ENCODE measurements around the gene FBXW4. TPM values are rescaled to one million over a fixed set of nuclear protein-coding genes. Genes with fewer than 3 reads are reported as not detected.
A peak's percentile ranks its signal among the peaks of the same experiment; 100 is the strongest.

Gene FBXW4
- total RNA-seq, 4 donors from 2014 or later = 28.0 to 106 (median 58.1) TPM

GRCh38 chr10:101569622-101570427, 125.1 kb downstream of the FBXW4 start:
- H3K4me1 ChIP-seq = peaks cover 0 to 12% (median 6%) of the 10 kb centered on the region in 4 donors
- no peak for TF ChIP-seq POLR2A (IDR thresholded peaks at IDR 0.05)
- TF ChIP-seq CTCF (IDR thresholded peaks at IDR 0.05) = peak; percentile 32 to 98 (median 70)
- DNase-seq = peak; percentile 88 to 91 (median 89)
- no peaks in the 10 kb centered on the region for H3K27me3 ChIP-seq
- no peak overlapping the region for H3K27ac ChIP-seq
- H3K4me3 ChIP-seq = peak overlapping the region; percentile 36 to 62 (median 55)
- no peaks in the 10 kb centered on the region for H3K36me3 ChIP-seq
- H3K9me3 ChIP-seq = peaks cover 0 to 7% (median 0%) of the 10 kb centered on the region in 4 donors

GRCh38 chr10:101569323-101569621, 125.7 kb downstream of the FBXW4 start:
- Histone ChIP-seq H3K4me3 (peak overlapping the region in 1 of 4 donors; percentile 62), H3K27ac (no peak overlapping the region), H3K4me1 (peaks cover 0 to 12% (median 6%) of the 10 kb centered on the region in 4 donors), H3K36me3 (no peaks in the 10 kb centered on the region), H3K27me3 (no peaks in the 10 kb centered on the region), H3K9me3 (peaks cover 0 to 7% (median 0%) of the 10 kb centered on the region in 4 donors)
- peak in 1 of 3 donors; percentile 52 for DNase-seq
- TF ChIP-seq CTCF (IDR thresholded peaks at IDR 0.05) (no peak), POLR2A (IDR thresholded peaks at IDR 0.05) (no peak)

GRCh38 chr10:101568054-101568745, 126.8 kb downstream of the FBXW4 start:
- H3K36me3 ChIP-seq = no peaks in the 10 kb centered on the region
- DNase-seq = peak in 2 of 3 donors; percentile 32 to 43
- H3K4me3 ChIP-seq = no peak overlapping the region
- no peak overlapping the region for H3K27ac ChIP-seq
- peaks cover 0 to 12% (median 6%) of the 10 kb centered on the region in 4 donors for H3K4me1 ChIP-seq
- no peaks in the 10 kb centered on the region for H3K27me3 ChIP-seq
- TF ChIP-seq CTCF (IDR thresholded peaks at IDR 0.05) = no peak
- no peak for TF ChIP-seq POLR2A (IDR thresholded peaks at IDR 0.05)
- H3K9me3 ChIP-seq = peaks cover 0 to 5% (median 0%) of the 10 kb centered on the region in 4 donors

- no peaks in the 10 kb centered on the region for H3K9me3 ChIP-seq
- peaks cover 0 to 12% (median 6%) of the 10 kb centered on the region in 4 donors for H3K4me1 ChIP-seq
- no peaks in the 10 kb centered on the region for H3K36me3 ChIP-seq
- peak in 2 of 3 donors; percentile 31 to 39 for DNase-seq
- no peak overlapping the region for H3K4me3 ChIP-seq
- no peaks in the 10 kb centered on the region for H3K27me3 ChIP-seq
- no peak for TF ChIP-seq POLR2A (IDR thresholded peaks at IDR 0.05)
- TF ChIP-seq CTCF (IDR thresholded peaks at IDR 0.05) = no peak
- no peak overlapping the region for H3K27ac ChIP-seq
Observed at GRCh38 chr10:101567165-101568006, 127.6 kb downstream of the FBXW4 start.
